Breast epithelium (tissue), 3 donors: ENCODE measurements around the gene IGSF6.

Source experiments
- CTCF ChIP-seq, 3 donors: fragments of 450-650 bp; IDR thresholded peaks; one replicate each; pipeline ENCODE4 v1.5.1; 2016 to 2017; ENCODE audit warnings: antibody characterized with exemption in 3 of 3, mild to moderate bottlenecking in 3 of 3, moderate library complexity in 3 of 3
- POLR2AphosphoS5 ChIP-seq, 3 donors: sonication (generic); formaldehyde crosslinking; IDR thresholded peaks; one replicate each; pipeline ENCODE4 v1.6.1; 2017; ENCODE audit warnings: antibody characterized with exemption in 3 of 3

GRCh38 chr16:21667575-21667974 lies 15.2 kb upstream of the IGSF6 start:
- TF ChIP-seq POLR2AphosphoS5 (IDR thresholded peaks at IDR 0.05) (no peak), CTCF (IDR thresholded peaks at IDR 0.05) (no peak)
